GM21423 (cell line): ENCODE data around the gene CSNK1G1.
A peak's percentile ranks its signal among the peaks of the same experiment; 100 is the strongest.
"Not testable (repeated sequence)": the region's sequence is repeated elsewhere in the genome, so short reads cannot be mapped to it uniquely, and the experiment has no call there.

ENCODE experiments used
- ATAC-seq: cut with Tn5 transposase; IDR thresholded peaks from one replicate; pipeline ENCODE4 v1.9.1; 2021; ENCODE audit warnings: mild to moderate bottlenecking, moderate library complexity; ENCODE audit not compliant: unreplicated experiment

The CSNK1G1 gene

DNA sequence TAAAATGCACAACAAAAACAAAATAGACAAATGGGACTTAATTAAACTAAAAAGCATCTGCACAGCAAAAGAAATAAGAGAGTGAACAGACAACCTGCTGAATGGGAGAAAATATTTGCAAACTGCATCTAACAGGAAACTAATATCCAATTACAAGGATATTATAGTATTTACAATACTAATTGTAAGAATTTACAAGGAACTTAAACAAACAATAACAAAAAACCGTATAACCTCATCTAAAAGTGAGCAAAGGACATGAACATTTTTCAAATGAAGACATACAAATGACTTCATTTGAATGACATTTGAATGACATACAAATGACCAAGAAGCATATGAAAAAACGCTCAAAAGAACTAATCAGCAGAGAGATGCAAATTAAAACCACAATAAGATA lies 66.4 kb downstream of the CSNK1G1 start:
- no peak for ATAC-seq

DNA sequence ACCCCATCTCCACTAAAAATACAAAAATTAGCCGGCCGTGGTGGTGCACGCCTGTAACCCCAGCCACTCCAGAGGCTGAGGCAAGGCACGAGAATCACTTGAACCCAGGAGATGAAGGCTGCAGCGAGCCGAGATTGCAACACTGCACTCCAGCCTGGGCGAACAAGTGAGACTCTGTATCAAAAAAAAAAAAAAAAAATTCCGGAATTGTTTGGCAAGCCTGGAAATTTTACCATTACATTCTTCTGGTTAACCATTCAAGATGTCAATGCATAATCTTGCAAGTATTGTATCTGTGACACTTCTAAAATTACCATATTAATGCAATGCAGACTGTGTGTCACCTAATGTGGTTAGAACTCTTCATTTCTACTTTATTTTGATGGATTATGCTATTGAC lies 67.0 kb downstream of the CSNK1G1 start:
- ATAC-seq: no peak

GRCh38 chr15:64288577-64288976 lies 67.4 kb downstream of the CSNK1G1 start:
- no peak for ATAC-seq

GRCh38 chr15:64287953-64288352 lies 68.0 kb downstream of the CSNK1G1 start:
- ATAC-seq: no peak

DNA sequence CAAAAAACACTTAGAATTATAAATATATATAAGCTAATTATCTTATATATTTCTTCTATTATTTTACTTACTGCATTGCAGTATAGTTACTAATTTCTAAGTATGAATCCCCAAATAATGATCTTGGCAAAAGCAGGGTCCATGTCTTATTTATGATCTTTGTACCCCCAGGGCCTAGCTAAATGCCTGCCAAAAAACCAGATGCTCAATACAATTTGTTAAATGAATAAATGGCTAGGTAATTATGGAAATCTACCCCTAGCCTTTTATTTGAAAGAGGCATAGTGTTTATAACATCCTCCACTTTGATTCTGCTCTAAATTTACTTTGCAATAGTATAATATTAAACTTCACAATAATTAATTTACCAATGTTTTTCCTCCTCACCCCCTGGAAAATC lies 69.5 kb downstream of the CSNK1G1 start:
- ATAC-seq: no peak

- no peak for ATAC-seq
Measured at GRCh38 chr15:64285871-64286270, 70.1 kb downstream of the CSNK1G1 start.

- no peak for ATAC-seq
Measured at GRCh38 chr15:64285150-64285549, 70.8 kb downstream of the CSNK1G1 start.

GRCh38 chr15:64284042-64284441 lies 71.9 kb downstream of the CSNK1G1 start:
- no peak for ATAC-seq

GRCh38 chr15:64282701-64283100 lies 73.3 kb downstream of the CSNK1G1 start:
- no peak for ATAC-seq

DNA sequence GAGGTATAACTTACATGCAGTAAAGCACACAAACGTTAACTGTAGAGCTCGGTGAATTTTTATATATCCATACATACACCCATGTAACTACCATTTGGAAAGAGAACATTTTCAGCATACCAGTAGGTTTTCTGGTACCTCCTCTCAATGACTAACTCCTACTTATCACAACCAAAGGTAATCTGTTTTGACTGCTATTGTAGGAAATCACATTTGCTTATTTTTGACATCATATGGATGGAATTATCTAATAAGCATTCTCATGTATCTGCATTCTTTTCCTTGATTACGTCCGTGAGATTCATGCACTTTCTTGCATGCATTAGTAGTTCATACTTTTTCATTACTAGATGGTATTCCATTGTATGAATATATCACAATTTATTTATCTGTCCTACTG lies 76.8 kb downstream of the CSNK1G1 start:
- ATAC-seq: no peak

GRCh38 chr15:64275934-64276333 lies 80.0 kb downstream of the CSNK1G1 start:
- no peak for ATAC-seq

DNA sequence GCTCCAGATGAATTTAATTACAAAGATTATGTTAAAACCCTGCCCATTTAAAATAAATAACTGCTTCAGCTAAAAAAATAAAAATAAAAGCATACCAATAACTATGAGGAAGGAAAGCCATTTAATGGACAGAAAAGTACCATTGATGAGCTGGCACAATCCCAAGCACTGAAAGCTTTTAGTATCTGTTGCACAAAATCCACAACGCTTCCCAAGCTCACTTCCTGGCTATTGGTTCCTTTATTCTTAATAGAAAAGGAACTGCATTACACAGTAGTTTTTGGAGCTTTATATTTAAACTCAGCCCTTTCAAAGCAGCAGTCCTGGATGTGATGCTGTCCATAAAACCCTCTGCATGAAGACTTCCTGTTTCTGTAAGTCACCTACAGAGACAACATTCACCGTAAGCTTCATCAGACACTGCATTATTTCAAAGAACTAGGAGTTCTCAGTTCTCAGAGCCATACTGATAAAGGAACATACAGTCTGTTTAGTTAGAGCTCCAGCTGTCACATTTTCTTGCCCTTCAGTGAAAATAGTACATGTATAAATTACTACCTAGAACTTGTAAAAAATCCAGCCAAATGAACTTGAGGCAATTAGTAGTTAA lies 81.5 kb downstream of the CSNK1G1 start:
- no peak for ATAC-seq

DNA sequence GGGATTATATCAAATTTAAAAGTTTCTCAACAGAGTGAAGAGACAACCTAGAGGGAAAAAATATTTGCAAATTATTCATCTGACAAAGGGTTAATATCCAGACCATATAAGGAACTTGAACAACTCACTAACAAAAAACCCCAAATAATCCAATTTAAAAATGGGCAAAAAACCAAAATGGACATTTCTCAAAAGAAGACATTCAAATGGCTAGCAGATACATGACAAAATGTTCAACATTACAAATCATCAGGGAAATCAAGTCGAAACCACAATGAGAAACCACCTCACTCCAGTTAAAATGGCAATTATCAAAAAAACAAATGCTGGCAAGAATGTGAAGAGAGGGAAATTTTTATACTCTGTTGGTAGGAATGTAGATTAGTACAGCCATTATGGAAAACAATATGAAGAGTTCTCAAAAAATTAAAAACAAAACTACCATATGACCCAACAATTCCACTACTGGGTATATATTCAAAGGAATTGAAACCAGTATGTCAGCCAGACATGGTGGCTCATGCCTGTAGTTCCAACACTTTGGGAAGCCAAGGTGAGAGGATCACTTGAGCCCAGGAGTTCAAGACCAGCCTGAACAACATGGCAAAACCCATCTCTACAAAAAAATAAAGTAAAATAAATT lies 88.5 kb downstream of the CSNK1G1 start:
- no peak for ATAC-seq

GRCh38 chr15:64265188-64265587 lies 90.8 kb downstream of the CSNK1G1 start:
- not testable (repeated sequence) for ATAC-seq

- no peak for ATAC-seq
Measured at GRCh38 chr15:64264502-64264901, 91.5 kb downstream of the CSNK1G1 start.

- no peak for ATAC-seq
Measured at GRCh38 chr15:64263567-64263966, 92.4 kb downstream of the CSNK1G1 start.

GRCh38 chr15:64256051-64256450 lies 99.9 kb downstream of the CSNK1G1 start:
- no peak for ATAC-seq

DNA sequence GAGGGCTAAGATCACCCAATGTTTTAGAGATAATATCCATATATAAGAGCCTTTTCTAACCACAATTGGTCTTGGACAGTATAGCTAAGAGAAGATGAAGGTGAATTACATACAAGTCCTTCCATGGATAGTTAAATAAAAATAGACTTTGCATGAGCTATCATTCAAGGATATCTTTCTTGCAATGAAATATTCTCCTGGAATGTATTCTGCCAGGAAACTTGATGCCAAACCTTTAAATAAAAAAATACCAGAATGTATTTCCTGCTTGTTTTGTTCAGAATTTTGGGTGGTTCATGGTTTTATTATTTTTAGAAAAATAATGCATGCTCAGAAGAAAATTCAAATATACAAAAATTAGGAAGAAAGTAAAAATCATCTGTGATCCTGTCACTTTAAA lies 104.3 kb downstream of the CSNK1G1 start:
- ATAC-seq: no peak

GRCh38 chr15:64251121-64251520 lies 104.9 kb downstream of the CSNK1G1 start:
- ATAC-seq: no peak

DNA sequence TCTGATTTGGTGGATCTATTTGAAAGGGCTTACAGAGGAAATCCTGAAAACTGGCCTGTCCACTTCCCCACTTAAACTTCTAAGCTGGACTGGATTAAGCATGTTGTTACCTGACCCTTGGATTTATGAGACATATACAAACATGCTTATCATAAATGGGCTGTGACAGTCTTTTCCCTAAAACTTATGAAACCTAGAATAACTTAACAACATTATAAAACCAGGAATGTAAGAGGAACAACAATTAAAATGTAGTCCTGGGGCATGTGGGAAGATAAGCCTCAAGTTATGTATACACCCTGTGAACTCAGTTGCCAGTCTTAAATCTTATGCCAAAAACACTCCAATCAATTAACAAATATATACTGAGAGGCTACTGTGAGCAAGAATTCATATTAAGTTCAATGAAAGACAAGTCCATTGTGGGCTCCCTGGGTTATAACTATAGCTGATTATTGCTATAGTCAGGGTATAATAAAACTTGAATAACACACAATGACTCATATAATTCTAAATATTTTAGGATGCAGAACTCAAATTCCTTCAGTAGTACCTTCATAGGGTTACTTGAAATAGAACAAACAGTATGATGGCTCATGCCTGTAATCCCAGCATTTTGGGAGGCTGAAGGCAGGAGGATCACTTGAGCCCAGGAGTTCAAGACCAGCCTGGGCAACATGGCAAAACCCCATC lies 105.9 kb downstream of the CSNK1G1 start:
- no peak for ATAC-seq

- ATAC-seq: no peak
Measured at GRCh38 chr15:64249406-64249805, 106.6 kb downstream of the CSNK1G1 start.

DNA sequence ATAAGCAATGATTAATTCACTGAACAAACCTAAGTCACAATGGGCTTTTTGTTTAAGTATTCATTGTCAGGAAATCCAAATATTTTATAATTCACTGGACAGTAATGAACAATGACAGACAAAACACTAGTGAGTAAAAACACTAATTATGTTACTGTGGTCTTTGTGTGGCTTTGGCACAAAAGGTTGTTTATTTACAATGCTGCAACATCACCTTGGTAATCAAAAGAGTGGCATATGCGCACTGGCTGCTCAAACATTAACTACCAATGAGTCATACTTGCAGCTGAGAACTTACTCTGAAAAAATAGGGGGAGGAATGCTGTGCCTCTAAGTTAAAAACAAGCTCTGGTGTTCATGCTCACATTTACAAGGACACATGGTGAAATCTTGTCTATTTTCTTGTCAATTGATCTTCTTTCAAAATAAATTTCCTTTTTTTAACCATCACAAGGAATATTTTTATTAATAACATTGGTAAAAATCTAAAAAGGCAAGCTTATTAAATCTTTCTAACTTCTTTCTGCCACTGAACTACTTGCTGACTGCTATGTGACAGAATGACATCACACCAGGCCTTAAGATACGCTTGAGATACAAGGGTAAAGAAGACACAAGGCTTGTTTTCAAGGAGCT lies 107.9 kb downstream of the CSNK1G1 start:
- peak; percentile 70 for ATAC-seq
